ENCODE data around the gene BDKRB2. TPM values are rescaled to one million over a fixed set of nuclear protein-coding genes. Genes with fewer than 3 reads are reported as not detected.

Gene BDKRB2
- total RNA-seq, 1 donor from 2014 or later = 0.70 TPM

- H3K9me3 Mint-ChIP-seq (ENCODE audit: unreplicated experiment) = peaks cover 6% of the 10 kb centered on the region
- Histone ChIP-seq H3K9me3 (ENCODE audit: insufficient read depth, low read depth, low read length) (peaks cover 3% of the 10 kb centered on the region), H3K79me2 (ENCODE audit: insufficient read depth, low read length) (no peaks in the 10 kb centered on the region), H3K4me3 (ENCODE audit: insufficient read depth, low read depth, low read length) (no peak overlapping the region), H3K4me1 (ENCODE audit: insufficient read depth, low read length) (peaks cover 25% of the 10 kb centered on the region), H3K4me2 (ENCODE audit: low read length) (no peak overlapping the region), H3K9ac (ENCODE audit: low read length) (no peak overlapping the region), H3K27ac (ENCODE audit: low read depth, low read length) (no peak overlapping the region), H2AFZ (ENCODE audit: low read depth, low read length) (no peak overlapping the region), H3K36me3 (ENCODE audit: insufficient read depth, low read length) (no peaks in the 10 kb centered on the region), H3K27me3 (ENCODE audit: insufficient read depth, low read length) (no peaks in the 10 kb centered on the region), H4K20me1 (ENCODE audit: insufficient read depth, low read length) (no peaks in the 10 kb centered on the region)
- H3K27ac Mint-ChIP-seq (ENCODE audit: unreplicated experiment) = peak overlapping the region; percentile 56
- TF ChIP-seq CTCF (IDR thresholded peaks at IDR 0.05; ENCODE audit: insufficient read depth, low read depth, low read length) (no peak), EZH2 (IDR thresholded peaks at IDR 0.05; ENCODE audit: insufficient read depth, low read length) (no peak)
- H3K36me3 Mint-ChIP-seq (ENCODE audit: low read depth, unreplicated experiment) = peaks cover 1% of the 10 kb centered on the region
- H3K4me3 Mint-ChIP-seq (ENCODE audit: unreplicated experiment) = no peak overlapping the region
- H3K27me3 Mint-ChIP-seq (ENCODE audit: low read depth, unreplicated experiment) = peaks cover 6% of the 10 kb centered on the region
- DNase-seq (ENCODE audit: low read depth) (peak; percentile 63), FAIRE-seq (no peak)
- H3K4me1 Mint-ChIP-seq (ENCODE audit: low read depth, unreplicated experiment) = peaks cover 18% of the 10 kb centered on the region
These were observed 68.3 kb downstream of the BDKRB2 start for GRCh38 chr14:96272777-96273473.

GRCh38 chr14:96273629-96274028 lies 69.0 kb downstream of the BDKRB2 start:
- Histone ChIP-seq H3K27ac (ENCODE audit: low read depth, low read length) (no peak overlapping the region), H3K79me2 (ENCODE audit: insufficient read depth, low read length) (no peaks in the 10 kb centered on the region), H3K27me3 (ENCODE audit: insufficient read depth, low read length) (no peaks in the 10 kb centered on the region), H4K20me1 (ENCODE audit: insufficient read depth, low read length) (no peaks in the 10 kb centered on the region), H3K36me3 (ENCODE audit: insufficient read depth, low read length) (no peaks in the 10 kb centered on the region), H2AFZ (ENCODE audit: low read depth, low read length) (no peak overlapping the region), H3K9ac (ENCODE audit: low read length) (no peak overlapping the region), H3K9me3 (ENCODE audit: insufficient read depth, low read depth, low read length) (peaks cover 4% of the 10 kb centered on the region), H3K4me1 (ENCODE audit: insufficient read depth, low read length) (peaks cover 22% of the 10 kb centered on the region), H3K4me2 (ENCODE audit: low read length) (no peak overlapping the region), H3K4me3 (ENCODE audit: insufficient read depth, low read depth, low read length) (no peak overlapping the region)
- Mint-ChIP-seq H3K4me3 (ENCODE audit: unreplicated experiment) (no peak overlapping the region), H3K27me3 (ENCODE audit: low read depth, unreplicated experiment) (peaks cover 6% of the 10 kb centered on the region), H3K27ac (ENCODE audit: unreplicated experiment) (no peak overlapping the region), H3K9me3 (ENCODE audit: unreplicated experiment) (peaks cover 8% of the 10 kb centered on the region), H3K36me3 (ENCODE audit: low read depth, unreplicated experiment) (peaks cover 1% of the 10 kb centered on the region), H3K4me1 (ENCODE audit: low read depth, unreplicated experiment) (peaks cover 18% of the 10 kb centered on the region)
- DNase-seq (ENCODE audit: low read depth) (no peak), FAIRE-seq (no peak)
- TF ChIP-seq CTCF (IDR thresholded peaks at IDR 0.05; ENCODE audit: insufficient read depth, low read depth, low read length) = no peak
- TF ChIP-seq EZH2 (IDR thresholded peaks at IDR 0.05; ENCODE audit: insufficient read depth, low read length) = no peak

GRCh38 chr14:96274122-96274521 lies 69.5 kb downstream of the BDKRB2 start:
- Histone ChIP-seq H2AFZ (ENCODE audit: low read depth, low read length) (no peak overlapping the region), H3K9ac (ENCODE audit: low read length) (no peak overlapping the region), H3K79me2 (ENCODE audit: insufficient read depth, low read length) (no peaks in the 10 kb centered on the region), H3K27ac (ENCODE audit: low read depth, low read length) (no peak overlapping the region), H3K4me1 (ENCODE audit: insufficient read depth, low read length) (peaks cover 17% of the 10 kb centered on the region), H3K4me2 (ENCODE audit: low read length) (no peak overlapping the region), H3K4me3 (ENCODE audit: insufficient read depth, low read depth, low read length) (no peak overlapping the region), H3K36me3 (ENCODE audit: insufficient read depth, low read length) (no peaks in the 10 kb centered on the region), H3K27me3 (ENCODE audit: insufficient read depth, low read length) (no peaks in the 10 kb centered on the region), H3K9me3 (ENCODE audit: insufficient read depth, low read depth, low read length) (peaks cover 4% of the 10 kb centered on the region), H4K20me1 (ENCODE audit: insufficient read depth, low read length) (no peaks in the 10 kb centered on the region)
- peaks cover 1% of the 10 kb centered on the region for H3K36me3 Mint-ChIP-seq (ENCODE audit: low read depth, unreplicated experiment)
- TF ChIP-seq EZH2 (IDR thresholded peaks at IDR 0.05; ENCODE audit: insufficient read depth, low read length) (no peak), CTCF (IDR thresholded peaks at IDR 0.05; ENCODE audit: insufficient read depth, low read depth, low read length) (no peak)
- peaks cover 11% of the 10 kb centered on the region for H3K9me3 Mint-ChIP-seq (ENCODE audit: unreplicated experiment)
- H3K27me3 Mint-ChIP-seq (ENCODE audit: low read depth, unreplicated experiment) = peaks cover 6% of the 10 kb centered on the region
- FAIRE-seq (no peak), DNase-seq (ENCODE audit: low read depth) (peak; percentile 59)
- peaks cover 18% of the 10 kb centered on the region for H3K4me1 Mint-ChIP-seq (ENCODE audit: low read depth, unreplicated experiment)
- H3K4me3 Mint-ChIP-seq (ENCODE audit: unreplicated experiment) = no peak overlapping the region
- H3K27ac Mint-ChIP-seq (ENCODE audit: unreplicated experiment) = no peak overlapping the region

Measured in astrocyte (in vitro differentiated cells and primary cell).